ENCODE data around the gene SCLY. TPM values are rescaled to one million over a fixed set of nuclear protein-coding genes. Genes with fewer than 3 reads are reported as not detected.

The SCLY gene
- polyA plus RNA-seq, 1 of the 3 experiments (the other 2 are of a cell fraction) = 20.9 TPM

DNA sequence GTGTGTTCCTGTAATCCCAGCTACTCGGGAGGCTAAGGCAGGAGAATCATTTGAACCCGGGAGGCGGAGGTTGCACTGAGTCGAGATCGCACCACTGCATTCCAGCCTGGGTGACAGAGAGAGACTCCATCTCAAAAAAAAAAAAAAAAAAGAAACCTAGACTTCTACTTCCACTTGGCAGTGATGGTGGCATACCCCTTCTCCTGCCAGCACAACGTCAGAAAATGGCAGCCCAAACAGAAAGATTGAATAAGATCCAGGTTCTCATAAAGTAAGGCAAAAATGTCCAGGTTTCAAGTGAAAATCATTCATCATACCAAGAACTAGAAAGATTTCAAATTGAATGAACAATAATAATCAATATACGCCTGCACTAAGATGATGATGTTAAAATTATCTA is 24.0 kb downstream of the SCLY start:
- no peaks in the 10 kb centered on the region for H3K9me2 ChIP-seq
- H4K20me1 ChIP-seq (ENCODE audit: insufficient read depth) = no peaks in the 10 kb centered on the region
- no peak overlapping the region for H3K4me2 ChIP-seq
- no peak for DNase-seq
- no peaks in the 10 kb centered on the region for H3F3A ChIP-seq (replicated peaks; ENCODE audit: insufficient read depth)
- H3K27me3 ChIP-seq (ENCODE audit: insufficient read depth) = no peaks in the 10 kb centered on the region
- no peak overlapping the region for H2AFZ ChIP-seq (ENCODE audit: low read depth)
- H3K4me3 ChIP-seq (ENCODE audit: low read depth in 2 of 2, low read length in 1 of 2) = no peak overlapping the region
- WGBS (ENCODE audit: low lambda C conversion rate) = 97% methylated on average over 7 of the region's 7 CpGs
- H3K79me2 ChIP-seq (ENCODE audit: insufficient read depth) = no peaks in the 10 kb centered on the region
- H3K9ac ChIP-seq = no peak overlapping the region
- ChIA-PET CTCF (interaction anchor here (0.7 kb wide), 1 partner anchor 23 kb away, joined by 3 read pairs; no protein-coding TSS in a partner anchor), POLR2A (no interaction called here)
- peaks cover 0 to 10% of the 10 kb centered on the region in 2 experiments; a peak in 1 of 4 replicates for H3K4me1 ChIP-seq (ENCODE audit: control insufficient read depth in 1 of 2, insufficient read depth in 2 of 2, low read depth in 1 of 2, low read length in 1 of 2)
- peaks cover 28 to 38% of the 10 kb centered on the region in 2 experiments for H3K36me3 ChIP-seq (replicated peaks in 1 of 2; ENCODE audit: control insufficient read depth in 1 of 2, insufficient read depth in 2 of 2, low read length in 1 of 2)
- H3K9me3 ChIP-seq = no peaks in the 10 kb centered on the region
- no peak for TF ChIP-seq RAD21 (IDR thresholded peaks at IDR 0.05; ENCODE audit: low read length)
- no peak overlapping the region for H3K27ac ChIP-seq (ENCODE audit: low read depth in 2 of 2, low read length in 1 of 2)

DNA sequence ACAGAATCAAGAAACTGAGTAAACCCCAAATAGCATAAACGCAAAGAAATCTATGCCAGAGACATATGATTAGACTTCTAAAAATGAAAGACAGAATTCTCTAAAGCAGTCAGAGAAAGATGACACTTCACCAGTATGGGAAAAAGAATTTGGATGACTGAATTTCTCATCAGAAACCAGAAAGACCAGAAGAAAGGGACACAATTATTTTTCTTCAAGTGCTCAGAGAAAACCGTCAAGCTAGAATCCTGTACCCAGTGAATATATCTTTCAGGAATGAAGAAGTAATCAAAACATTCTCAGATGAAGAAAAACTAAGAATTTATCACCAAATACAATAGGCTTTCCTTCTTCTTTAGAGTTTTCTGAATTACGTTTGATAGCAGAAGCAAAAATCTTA is 25.1 kb downstream of the SCLY start:
- no peak overlapping the region for H3K9ac ChIP-seq

More for the DNA sequence above, 25.1 kb downstream of the SCLY start:
- no peaks in the 10 kb centered on the region for H3K27me3 ChIP-seq (ENCODE audit: insufficient read depth)
- H3K4me1 ChIP-seq (ENCODE audit: control insufficient read depth in 1 of 2, insufficient read depth in 2 of 2, low read depth in 1 of 2, low read length in 1 of 2) = peaks cover 0 to 5% of the 10 kb centered on the region in 2 experiments; a peak in 1 of 4 replicates
- H4K20me1 ChIP-seq (ENCODE audit: insufficient read depth) = no peaks in the 10 kb centered on the region
- TF ChIP-seq RAD21 (IDR thresholded peaks at IDR 0.05; ENCODE audit: low read length) (no peak), RCOR1 (IDR thresholded peaks at IDR 0.05; ENCODE audit: low read length) (no peak), EP300 (IDR thresholded peaks at IDR 0.05; ENCODE audit: borderline replicate concordance in 1 of 2, low read depth in 1 of 2, low read length in 1 of 2) (no peak), JUND (IDR thresholded peaks at IDR 0.05) (no peak), FOXM1 (IDR thresholded peaks at IDR 0.05; ENCODE audit: low read depth) (no peak), GATA2 (CRISPR knock-in tag; IDR thresholded peaks at IDR 0.05) (no peak), GABPA (IDR thresholded peaks at IDR 0.05; ENCODE audit: low read depth) (no peak), EZH2phosphoT487 (IDR thresholded peaks at IDR 0.05; ENCODE audit: borderline replicate concordance, low read depth) (no peak), FOSL2 (IDR thresholded peaks at IDR 0.05; ENCODE audit: borderline replicate concordance, low read depth) (no peak)
- TF ChIP-seq, protein P1, sequence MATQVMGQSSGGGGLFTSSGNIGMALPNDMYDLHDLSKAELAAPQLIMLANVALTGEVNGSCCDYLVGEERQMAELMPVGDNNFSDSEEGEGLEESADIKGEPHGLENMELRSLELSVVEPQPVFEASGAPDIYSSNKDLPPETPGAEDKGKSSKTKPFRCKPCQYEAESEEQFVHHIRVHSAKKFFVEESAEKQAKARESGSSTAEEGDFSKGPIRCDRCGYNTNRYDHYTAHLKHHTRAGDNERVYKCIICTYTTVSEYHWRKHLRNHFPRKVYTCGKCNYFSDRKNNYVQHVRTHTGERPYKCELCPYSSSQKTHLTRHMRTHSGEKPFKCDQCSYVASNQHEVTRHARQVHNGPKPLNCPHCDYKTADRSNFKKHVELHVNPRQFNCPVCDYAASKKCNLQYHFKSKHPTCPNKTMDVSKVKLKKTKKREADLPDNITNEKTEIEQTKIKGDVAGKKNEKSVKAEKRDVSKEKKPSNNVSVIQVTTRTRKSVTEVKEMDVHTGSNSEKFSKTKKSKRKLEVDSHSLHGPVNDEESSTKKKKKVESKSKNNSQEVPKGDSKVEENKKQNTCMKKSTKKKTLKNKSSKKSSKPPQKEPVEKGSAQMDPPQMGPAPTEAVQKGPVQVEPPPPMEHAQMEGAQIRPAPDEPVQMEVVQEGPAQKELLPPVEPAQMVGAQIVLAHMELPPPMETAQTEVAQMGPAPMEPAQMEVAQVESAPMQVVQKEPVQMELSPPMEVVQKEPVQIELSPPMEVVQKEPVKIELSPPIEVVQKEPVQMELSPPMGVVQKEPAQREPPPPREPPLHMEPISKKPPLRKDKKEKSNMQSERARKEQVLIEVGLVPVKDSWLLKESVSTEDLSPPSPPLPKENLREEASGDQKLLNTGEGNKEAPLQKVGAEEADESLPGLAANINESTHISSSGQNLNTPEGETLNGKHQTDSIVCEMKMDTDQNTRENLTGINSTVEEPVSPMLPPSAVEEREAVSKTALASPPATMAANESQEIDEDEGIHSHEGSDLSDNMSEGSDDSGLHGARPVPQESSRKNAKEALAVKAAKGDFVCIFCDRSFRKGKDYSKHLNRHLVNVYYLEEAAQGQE (IDR thresholded peaks at IDR 0.05; ENCODE audit: low read depth, low read length) = no peak
- ChIA-PET POLR2A (interaction anchor here (0.6 kb wide), 1 partner anchor 207 kb away, joined by 3 read pairs; no protein-coding TSS in a partner anchor), CTCF (no interaction called here)
- 93% methylated on average over 3 of the region's 3 CpGs for WGBS (ENCODE audit: low lambda C conversion rate)
- H3K79me2 ChIP-seq (ENCODE audit: insufficient read depth) = no peaks in the 10 kb centered on the region
- no peaks in the 10 kb centered on the region for H3F3A ChIP-seq (replicated peaks; ENCODE audit: insufficient read depth)
- no peak overlapping the region for H3K27ac ChIP-seq (ENCODE audit: low read depth in 2 of 2, low read length in 1 of 2)
- H3K4me2 ChIP-seq = no peak overlapping the region
- H3K9me3 ChIP-seq = no peaks in the 10 kb centered on the region
- DNase-seq = no peak
- H3K4me3 ChIP-seq (ENCODE audit: low read depth in 2 of 2, low read length in 1 of 2) = no peak overlapping the region
- H3K36me3 ChIP-seq (replicated peaks in 1 of 2; ENCODE audit: control insufficient read depth in 1 of 2, insufficient read depth in 2 of 2, low read length in 1 of 2) = peaks cover 17 to 37% of the 10 kb centered on the region in 2 experiments
- H3K9me2 ChIP-seq = no peaks in the 10 kb centered on the region
- H2AFZ ChIP-seq (ENCODE audit: low read depth) = no peak overlapping the region

All from SK-N-SH (cell line).